Raji (cell line): ENCODE results near the gene IL27RA.

Source experiments
- POLR2A ChIP-seq: IDR thresholded peaks from 2 replicates; pipeline ENCODE4 v1.6.1; 2011; ENCODE audit warnings: low read depth, low read length, control low read depth; ENCODE audit not compliant: insufficient read depth

Gene IL27RA

DNA sequence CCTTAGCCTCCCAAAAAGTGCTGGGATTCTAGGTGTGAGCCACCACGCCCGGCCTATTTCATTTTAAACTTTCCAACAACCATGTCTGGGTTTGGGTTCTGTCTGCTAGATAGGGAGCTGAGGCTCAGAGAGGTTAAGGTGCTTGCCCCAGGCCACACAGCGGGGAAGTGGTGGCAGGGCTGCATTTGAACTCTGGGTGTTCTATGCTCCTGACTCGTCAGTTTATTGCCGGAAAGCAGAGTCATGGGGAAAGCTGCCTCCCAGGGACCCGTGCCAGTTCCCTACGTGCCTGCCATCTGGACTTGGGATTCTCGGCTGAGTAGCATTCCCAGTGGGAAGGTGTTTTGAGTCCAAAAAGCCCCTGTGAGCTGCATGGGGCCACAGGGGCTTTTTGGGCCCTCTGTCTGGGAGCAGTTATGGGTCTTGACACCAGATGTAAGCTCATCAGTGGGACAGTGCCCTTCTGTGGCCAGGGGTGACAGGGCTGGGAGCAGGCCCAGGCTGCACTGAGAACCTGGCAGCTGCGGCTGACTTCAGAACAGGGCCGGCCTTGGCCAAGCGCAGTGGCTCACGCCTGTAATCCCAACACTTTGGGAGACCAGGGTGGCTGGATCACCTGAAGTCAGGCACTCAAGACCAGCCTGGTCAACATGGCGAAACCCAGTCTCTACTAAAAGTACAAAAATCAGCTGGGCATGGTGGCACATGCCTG lies 36.4 kb upstream of the IL27RA start:
- TF ChIP-seq POLR2A, result no peak

DNA sequence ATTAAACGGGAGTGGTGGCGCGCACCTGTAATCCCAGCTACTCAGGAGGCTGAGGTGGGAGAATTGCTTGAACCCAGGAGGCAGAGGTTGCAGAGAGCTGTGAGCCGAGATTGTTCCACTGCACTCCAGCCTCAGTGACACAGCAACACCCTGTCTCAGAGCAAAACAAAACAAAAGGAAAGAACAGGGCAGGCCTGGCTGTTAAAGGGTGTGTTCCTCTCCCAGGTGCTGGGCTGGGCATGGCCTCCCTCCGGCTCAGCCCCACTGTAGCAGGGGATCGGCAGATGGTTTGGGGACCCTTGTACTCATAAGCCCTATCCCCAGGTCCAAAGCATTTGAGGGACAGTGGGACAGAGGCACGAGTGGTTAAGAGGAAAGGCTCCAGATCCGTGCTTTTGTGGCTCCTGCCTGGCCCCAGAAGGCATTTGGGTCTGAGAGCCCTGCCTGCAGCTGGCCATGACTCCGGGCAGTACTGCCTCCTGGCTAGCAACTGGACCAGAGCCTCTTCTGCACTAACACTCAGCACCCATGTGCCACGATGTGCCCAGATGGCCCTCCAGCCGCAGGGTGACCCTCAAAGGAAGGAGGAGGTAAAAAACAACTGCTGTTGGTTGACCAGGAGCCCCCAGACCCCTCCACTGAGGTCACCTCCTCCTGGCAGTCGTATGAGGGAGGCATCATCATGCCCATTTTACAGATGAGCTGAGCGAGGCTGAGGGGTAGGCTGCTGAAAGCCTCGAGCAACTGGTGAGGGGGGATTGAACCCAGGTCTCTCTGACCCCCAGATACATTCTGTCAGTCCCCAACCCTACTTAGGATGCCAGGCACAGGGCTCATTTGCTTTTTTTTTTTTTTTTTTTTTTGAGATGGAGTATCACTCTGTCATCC lies 35.4 kb upstream of the IL27RA start:
- no peak for TF ChIP-seq POLR2A

DNA sequence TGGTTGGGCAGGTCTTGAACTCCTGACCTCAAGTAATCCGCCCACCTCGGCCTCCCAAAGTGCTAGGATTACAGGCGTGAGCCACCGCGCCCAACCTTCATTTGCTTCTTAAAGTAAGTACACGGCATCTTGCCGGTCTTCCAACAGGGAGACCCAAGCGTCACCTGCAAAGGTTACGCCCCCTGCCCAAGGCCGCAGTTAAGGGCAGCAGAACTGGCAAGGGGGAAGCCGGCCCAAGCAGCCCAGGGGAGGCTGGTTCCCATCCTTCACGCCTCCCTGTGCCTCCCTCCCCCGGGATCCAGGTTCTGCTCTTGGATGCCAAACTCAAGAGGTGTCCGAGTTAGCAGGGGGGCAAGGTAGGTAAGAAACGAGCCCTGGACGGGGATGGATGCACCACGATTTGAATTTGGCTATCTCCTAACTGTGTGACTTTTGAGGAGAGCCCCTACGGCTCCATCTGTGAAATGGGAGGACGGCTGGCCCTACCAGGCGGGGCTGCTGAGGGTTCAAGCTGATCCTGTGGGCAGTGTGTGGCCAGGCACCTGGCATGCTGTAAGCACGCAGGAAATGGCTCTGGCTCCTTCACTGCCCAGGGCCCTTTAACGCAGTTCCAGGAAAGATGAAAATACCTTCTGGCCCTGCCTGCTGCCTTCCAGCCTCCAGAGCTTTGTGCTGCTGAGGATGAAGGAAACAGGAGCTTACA lies 34.5 kb upstream of the IL27RA start:
- no peak for TF ChIP-seq POLR2A

DNA sequence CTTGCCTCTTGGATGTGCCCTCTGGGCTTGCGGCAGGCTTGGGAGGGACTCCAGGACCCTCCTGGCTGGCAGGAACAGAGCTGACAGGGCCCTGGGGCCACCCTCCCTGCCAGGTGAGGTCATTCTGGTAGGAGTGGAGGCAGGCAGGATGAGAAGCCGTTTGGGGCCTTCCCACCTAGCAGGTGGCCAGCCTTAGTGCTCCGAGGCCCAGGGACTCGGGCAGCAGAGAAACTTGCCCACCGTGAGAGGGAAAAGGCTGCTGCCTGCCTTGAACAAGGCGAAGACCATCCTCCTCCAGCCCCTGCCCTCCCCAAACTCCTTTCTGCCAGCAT lies 34.0 kb upstream of the IL27RA start:
- TF ChIP-seq POLR2A, result no peak

DNA sequence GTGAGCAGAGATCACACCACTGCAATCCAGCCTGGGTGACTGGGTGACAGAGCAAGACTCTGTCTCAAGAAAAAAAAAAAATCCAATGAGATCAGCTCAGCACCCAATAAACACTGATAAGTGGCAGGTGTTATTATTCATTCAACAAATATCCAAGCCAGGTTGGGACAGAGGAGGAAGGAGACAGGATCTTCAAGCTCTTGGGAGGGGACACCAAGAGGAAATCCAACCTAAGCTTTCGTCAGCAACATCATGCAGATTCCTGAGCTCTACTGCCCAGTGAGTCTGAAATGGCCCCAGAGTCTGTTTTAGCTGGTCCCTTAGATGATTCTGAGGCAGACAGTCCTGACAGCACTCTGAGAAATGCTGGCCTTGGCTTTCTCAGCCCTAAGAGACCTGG lies 33.1 kb upstream of the IL27RA start:
- no peak for TF ChIP-seq POLR2A

DNA sequence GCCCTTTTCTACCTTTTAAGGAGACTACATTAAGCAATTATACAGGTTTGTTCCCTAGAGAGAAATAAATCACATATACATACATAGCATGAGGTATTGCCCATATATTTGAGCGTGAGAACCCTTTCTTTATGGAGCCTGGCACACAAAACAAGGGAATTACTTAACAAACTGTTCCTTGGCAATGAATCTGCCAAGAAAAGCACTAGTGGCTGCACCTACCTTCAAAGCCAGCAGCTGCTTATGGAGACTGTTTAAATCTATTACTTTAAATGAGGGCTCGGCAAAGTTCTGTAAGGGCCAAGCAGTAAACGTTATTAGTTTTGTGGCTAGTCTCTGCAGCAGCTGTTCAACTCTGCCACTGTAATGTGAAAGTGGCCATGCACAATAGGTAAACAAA lies 32.5 kb upstream of the IL27RA start:
- TF ChIP-seq POLR2A, result no peak

DNA sequence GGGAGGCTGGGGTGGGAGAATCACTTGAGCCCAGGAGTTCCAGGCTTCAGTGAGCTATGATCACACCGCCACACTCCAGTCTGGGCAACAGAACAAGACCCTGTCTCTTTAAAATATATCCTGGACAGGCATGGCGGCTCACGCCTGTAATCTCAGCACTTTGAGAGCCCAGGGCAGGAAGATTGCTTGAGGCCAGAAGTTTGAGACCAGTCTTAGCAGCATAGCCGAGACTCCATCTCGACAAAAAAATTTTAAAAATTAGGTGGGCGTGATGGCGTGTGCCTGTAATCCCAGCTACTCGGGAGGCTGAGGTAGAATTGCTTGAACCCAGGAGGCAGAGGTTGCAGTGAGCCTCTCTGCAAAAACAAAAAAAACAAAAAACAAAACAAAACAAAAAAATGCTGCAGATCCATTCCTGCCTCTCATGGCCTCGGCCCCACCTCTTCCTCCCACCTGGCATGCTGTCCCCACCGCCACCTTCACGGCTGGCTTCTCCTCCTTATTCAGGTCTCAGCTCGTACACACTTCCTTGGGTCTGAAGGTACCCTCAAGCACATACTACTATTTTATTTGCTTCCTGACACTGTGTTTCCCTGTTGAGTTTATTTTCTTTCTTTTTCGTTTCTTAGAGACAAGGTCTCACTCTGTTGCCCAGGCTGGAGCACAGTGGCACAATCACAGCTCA lies 30.7 kb upstream of the IL27RA start:
- no peak for TF ChIP-seq POLR2A

DNA sequence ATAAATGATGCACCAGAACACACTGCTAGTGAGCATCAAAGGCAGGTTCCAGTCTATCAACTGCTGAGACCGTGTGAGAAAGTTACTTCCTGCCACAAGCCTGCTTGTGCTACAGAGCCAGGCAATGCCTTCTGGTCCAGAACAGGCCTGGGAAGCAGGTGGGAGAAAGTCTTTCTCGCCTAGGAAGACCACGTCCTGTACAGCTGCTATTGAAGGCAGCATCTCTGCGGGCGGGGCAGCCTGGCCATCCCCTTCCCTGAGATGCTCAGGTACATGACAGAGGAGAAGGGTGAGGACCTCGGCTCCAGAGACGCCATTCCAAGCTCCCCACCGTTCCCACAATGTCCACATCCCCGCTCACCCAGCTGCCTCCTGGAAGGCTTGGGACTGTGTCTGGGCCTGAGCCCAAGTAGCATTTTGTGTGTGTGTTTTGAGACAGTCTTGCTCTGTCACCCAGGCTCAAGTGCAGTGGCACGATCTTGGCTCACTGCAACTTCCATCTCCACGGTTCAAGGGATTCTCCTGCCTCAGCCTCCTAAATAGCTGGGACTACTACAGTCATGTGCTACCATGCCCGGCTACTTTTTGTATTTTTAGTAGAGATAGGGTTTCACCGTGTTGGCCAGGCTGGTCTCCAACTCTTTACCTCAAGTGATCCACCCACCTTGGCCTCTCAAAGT lies 28.9 kb upstream of the IL27RA start:
- no peak for TF ChIP-seq POLR2A

DNA sequence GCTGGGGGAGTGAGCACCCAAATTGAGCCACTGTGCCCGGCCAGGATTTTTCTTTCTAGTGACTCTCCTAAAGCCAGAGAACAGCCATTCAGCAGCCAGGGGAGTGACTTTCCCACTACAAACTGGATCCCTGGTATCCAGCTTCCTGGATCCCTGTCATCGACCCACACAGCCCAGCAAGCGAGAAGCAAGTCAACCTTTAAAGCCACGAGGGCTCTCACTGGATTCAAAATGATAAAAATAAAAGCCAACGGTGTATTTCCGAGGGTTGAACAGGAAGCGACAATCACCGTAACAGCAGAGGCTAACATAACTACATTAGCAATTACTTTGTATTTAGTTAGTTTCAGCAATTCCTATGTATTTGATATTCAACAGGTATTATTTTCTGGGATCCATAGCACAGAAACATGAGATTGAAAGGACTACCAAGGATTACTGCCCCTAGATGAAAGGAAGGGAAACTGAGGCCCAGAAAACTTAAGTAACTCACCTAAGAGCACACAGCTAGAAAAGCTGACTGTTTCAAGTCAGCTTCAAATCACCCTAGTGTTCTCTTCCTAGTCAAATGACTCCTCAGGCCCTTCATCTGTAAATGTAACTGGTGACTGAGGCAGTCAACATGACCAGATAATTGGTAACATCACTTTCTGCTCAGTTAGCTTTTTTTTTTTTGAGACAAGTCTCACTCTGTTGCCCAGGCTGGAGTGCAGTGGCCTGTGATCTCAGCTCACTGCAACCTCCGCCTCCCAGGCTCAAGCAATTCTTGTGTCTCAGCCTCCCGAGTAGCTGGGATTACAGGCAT lies 28.1 kb upstream of the IL27RA start:
- no peak for TF ChIP-seq POLR2A

DNA sequence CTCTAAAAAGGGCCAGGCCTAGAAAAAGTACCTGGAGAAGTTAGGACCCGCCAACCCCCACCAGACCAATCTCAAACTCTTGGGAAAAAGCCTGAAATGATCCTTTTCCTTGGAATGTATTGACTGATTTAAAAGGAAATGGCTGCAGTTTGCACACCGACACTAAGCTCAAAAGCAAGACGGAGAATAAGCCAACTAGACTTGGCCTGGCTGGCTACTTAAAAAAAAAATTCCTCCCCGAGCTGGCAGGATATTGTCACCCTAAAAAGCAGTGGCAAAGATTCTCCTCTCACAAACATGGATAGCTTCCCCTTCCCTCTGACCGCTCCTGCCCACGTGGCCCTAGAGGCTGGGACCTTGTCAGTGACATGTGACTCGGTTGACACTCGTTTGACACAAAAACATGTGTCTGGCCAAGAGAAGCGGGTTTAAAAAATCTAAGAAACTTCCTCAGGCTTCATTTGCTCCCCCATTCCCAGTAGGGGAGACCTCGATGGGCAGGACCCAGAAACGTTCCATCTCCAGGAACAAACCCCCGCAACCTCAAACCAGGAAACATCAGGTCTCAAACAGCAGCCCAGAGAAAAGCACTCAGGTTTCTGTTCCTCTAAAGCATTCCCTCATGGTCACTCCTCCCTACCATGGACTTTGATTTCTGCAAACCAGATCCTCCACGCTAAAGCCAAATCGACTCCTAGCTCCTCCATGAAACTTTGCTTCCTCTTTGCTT lies 26.8 kb upstream of the IL27RA start:
- no peak for TF ChIP-seq POLR2A

DNA sequence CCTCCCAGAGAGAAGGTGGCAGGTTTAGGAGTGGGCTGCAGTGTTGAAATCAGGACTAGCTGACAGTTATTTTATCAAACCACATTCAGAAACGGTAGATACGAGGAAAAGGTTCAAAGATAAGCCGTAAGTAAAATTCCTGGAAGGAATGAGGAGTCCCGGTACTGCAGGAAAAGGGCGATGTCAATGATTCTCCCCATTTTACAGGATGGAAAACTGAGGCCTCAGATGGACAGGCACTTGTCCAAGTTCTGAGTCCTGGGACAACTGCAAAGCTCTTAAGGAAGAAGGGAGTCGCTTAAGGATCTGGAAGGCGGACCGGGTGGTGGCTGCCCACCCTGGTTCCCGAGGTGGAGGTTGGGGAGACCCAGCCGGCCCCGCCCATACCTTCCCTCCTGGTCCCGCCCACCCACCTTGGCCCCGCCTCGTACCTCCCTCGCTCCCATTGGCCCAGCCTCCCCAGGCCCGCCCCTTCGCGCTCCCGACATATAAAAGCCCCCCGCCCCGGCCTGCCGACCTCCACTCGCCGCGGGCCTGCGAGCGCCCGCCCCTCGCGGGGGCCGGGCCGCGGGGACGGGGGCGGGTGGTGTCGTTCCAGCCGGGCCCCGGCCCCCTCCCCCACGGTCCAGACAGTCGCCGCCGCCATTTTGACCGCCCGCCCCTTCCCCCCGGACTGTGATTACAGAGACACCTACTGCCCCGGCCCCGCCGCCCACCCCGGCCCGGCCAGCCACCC lies 26.0 kb upstream of the IL27RA start:
- peak; percentile 43 for TF ChIP-seq POLR2A

DNA sequence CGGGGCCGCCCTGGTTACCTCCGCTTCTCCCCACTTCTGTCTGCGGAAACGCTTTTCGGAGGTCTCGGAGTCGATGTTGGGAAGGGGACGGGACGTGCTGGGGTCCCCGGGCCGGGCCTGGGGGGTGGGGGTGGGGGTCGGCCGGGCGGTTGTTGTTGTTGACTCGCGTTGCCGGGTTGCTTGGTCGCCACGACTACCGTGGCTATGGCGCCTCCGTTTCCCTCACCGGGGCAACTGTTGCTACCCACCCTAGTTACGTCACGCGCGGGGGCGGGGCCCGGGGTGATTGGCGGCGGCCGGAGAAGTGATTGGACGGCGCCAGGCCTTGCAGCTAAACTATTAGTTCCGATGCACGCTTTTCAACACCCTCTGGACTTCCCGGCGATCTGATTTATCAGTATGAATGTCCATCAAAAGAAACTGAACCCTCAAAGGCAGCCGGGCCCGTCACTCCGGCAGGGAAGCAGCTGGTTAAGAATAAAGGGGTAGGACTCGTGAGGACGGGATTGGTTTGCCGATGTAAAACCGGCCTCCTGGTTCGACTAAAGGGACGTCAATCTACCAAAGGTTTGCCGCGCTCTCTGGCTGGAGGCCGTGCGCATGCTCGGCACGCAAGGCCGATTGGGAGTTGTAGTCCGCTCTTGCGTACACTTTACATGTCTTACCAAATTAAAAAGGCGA lies 25.3 kb upstream of the IL27RA start, which contains the start of gene RFX1:
TSS of gene RFX1 (minus strand) at position 236 of the 681 bp plus-strand sequence. CDS start 12,477 bp downstream, outside the sequence.
- TF ChIP-seq POLR2A, result peak; percentile 43
